NCI-H748 (cell line): ENCODE measurements around the gene CERS3.

Experiments used
- DNase-seq: peaks from one replicate; lab custom pipeline; 2025; ENCODE audit not compliant: unreplicated experiment; lab: John Stamatoyannopoulos, UW

The CERS3 gene

GRCh38 chr15:100385300-100386050 is 143.3 kb downstream of the CERS3 start:
- no peak for DNase-seq

GRCh38 chr15:100384108-100384410 is 144.7 kb downstream of the CERS3 start:
- no peak for DNase-seq

GRCh38 chr15:100383302-100384107 is 145.2 kb downstream of the CERS3 start:
- peak; percentile 20 for DNase-seq

GRCh38 chr15:100373942-100374341 is 154.8 kb downstream of the CERS3 start:
- no peak for DNase-seq

GRCh38 chr15:100373120-100373896 is 155.4 kb downstream of the CERS3 start:
- DNase-seq: no peak

GRCh38 chr15:100372739-100373119 is 156.0 kb downstream of the CERS3 start:
- DNase-seq: no peak

- no peak for DNase-seq
Measured at GRCh38 chr15:100355342-100355741, 173.4 kb downstream of the CERS3 start.

- DNase-seq: no peak
Measured at GRCh38 chr15:100353449-100353848, 175.3 kb downstream of the CERS3 start.

GRCh38 chr15:100350434-100351226 is 178.1 kb downstream of the CERS3 start:
- peak; percentile 36 for DNase-seq
